Measurements from ENCODE around the gene BET1L.
A peak's percentile ranks its signal among the peaks of the same experiment; 100 is the strongest.

The BET1L gene

DNA sequence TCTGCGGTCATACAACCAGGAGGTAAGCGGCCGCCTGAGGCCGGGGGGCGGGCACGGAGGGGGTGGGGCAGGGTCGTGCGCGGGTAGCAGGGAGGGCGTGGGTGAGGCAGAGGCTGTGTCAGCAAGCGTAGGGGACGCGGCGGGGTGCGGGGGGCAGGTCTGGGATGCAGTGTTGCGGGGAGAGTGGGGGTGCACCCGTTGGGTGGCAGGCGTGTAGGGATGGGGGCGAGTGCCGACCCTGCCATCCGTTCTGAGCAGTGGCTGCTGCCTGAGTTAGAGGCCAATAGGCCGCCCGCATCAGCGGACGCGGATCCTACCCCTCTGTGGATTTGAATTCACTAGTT lies 1.7 kb upstream of the BET1L start:
- TF ChIP-seq RARB (CRISPR knock-in tag; IDR thresholded peaks at IDR 0.05) (no peak), BACH2 (CRISPR knock-in tag; IDR thresholded peaks at IDR 0.05; ENCODE audit: borderline replicate concordance) (no peak), ESRRG (CRISPR knock-in tag; IDR thresholded peaks at IDR 0.05) (no peak), ZC3H10 (CRISPR knock-in tag; IDR thresholded peaks at IDR 0.05) (no peak), TCF4 (CRISPR knock-in tag; IDR thresholded peaks at IDR 0.05; ENCODE audit: borderline replicate concordance) (no peak)
- peak; percentile 1 for ATAC-seq

- TF ChIP-seq ZC3H10 (CRISPR knock-in tag; IDR thresholded peaks at IDR 0.05) (0 out of 2 replicates have a peak, but pooled peaks have one; percentile 18), ARNTL (CRISPR knock-in tag; IDR thresholded peaks at IDR 0.05; ENCODE audit: borderline replicate concordance, low read depth) (no peak)
- TF ChIP-seq, protein P1, sequence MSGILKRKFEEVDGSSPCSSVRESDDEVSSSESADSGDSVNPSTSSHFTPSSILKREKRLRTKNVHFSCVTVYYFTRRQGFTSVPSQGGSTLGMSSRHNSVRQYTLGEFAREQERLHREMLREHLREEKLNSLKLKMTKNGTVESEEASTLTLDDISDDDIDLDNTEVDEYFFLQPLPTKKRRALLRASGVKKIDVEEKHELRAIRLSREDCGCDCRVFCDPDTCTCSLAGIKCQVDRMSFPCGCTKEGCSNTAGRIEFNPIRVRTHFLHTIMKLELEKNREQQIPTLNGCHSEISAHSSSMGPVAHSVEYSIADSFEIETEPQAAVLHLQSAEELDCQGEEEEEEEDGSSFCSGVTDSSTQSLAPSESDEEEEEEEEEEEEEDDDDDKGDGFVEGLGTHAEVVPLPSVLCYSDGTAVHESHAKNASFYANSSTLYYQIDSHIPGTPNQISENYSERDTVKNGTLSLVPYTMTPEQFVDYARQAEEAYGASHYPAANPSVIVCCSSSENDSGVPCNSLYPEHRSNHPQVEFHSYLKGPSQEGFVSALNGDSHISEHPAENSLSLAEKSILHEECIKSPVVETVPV (CRISPR knock-in tag; IDR thresholded peaks at IDR 0.05) = no peak
- peak; percentile 83 for ATAC-seq
Measured at GRCh38 chr11:208181-208916, 1.1 kb upstream of the BET1L start.

DNA sequence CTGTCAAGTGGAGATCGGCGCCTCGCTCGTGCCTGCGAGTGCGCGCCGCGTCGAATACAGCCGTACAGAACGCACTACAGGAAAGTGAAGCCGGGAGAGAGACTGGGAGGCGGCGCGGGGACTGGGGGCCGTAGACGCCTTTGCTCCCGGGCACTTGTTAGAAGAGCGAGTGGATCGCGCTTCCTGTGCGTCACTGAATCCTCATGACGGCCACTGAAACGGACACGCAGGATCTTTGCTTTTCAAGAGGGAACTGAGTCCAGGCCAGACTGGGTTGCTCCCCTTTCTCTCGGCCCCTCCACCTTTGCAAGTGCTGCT lies 623 bp upstream of the BET1L start:
- ATAC-seq = peak; percentile 24
- TF ChIP-seq POU6F1 (CRISPR knock-in tag; IDR thresholded peaks at IDR 0.05; ENCODE audit: borderline replicate concordance, low read depth) = no peak
- no peak for TF ChIP-seq BACH2 (CRISPR knock-in tag; IDR thresholded peaks at IDR 0.05; ENCODE audit: borderline replicate concordance)
- TF ChIP-seq ESRRG (CRISPR knock-in tag; IDR thresholded peaks at IDR 0.05) = no peak
- no peak for TF ChIP-seq ZFP30 (CRISPR knock-in tag; IDR thresholded peaks at IDR 0.05)
- no peak for TF ChIP-seq TSHZ2 (CRISPR knock-in tag; IDR thresholded peaks at IDR 0.05)
- no peak for TF ChIP-seq ISL1 (CRISPR knock-in tag; IDR thresholded peaks at IDR 0.05)
- TF ChIP-seq CSDC2 (CRISPR knock-in tag; IDR thresholded peaks at IDR 0.05) = no peak
- TF ChIP-seq ZFP3 (CRISPR knock-in tag; IDR thresholded peaks at IDR 0.05) = no peak
- TF ChIP-seq OSR1 (CRISPR knock-in tag; IDR thresholded peaks at IDR 0.05) = no peak
- TF ChIP-seq ZNF565 (CRISPR knock-in tag; conservative IDR thresholded peaks at IDR 0.05; ENCODE audit: low read depth) = no peak
- TF ChIP-seq GLIS3 (CRISPR knock-in tag; IDR thresholded peaks at IDR 0.05) = no peak
- no peak for TF ChIP-seq PPARA (CRISPR knock-in tag; IDR thresholded peaks at IDR 0.05; ENCODE audit: borderline replicate concordance)

DNA sequence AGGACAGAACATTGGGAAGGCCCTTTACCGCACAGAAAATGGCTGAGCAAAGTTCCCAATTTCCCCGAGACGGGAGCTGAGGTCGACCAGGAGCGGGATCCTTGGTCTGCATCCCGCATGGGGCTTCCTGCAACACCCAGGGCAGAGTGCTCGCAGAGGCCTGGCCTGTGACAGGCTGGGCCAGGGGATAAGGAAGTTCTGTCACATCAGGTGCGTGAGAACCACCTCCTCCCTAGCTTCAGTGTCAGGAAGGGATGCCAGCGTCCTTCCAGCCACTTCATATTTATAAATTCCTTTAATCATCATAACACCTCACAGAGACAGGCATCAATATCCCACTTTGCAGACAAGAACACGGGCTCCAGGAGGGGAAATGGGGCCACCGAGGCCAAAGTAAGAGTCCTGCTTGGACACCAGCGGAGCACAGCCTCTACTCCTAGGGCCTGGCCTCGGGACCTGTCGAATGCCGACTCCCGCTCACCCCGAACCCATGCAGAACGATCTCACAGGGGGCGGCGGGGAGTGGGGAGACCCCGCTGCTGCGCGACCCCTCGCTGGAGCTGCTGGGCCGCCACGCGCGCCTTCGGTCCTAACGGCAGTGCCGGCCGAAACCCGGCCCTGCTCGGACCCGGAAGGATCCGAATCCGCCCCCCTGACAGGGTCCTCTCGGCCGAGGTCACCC lies 532 bp downstream of the BET1L start:
- no peak for ATAC-seq
- TF ChIP-seq ZNF8 (CRISPR knock-in tag; IDR thresholded peaks at IDR 0.05) (no peak), PPARA (CRISPR knock-in tag; IDR thresholded peaks at IDR 0.05; ENCODE audit: borderline replicate concordance) (no peak), RARB (CRISPR knock-in tag; IDR thresholded peaks at IDR 0.05) (no peak), TOX (CRISPR knock-in tag; IDR thresholded peaks at IDR 0.05; ENCODE audit: borderline replicate concordance) (no peak), SNAI2 (CRISPR knock-in tag; IDR thresholded peaks at IDR 0.05) (no peak), ESRRG (CRISPR knock-in tag; IDR thresholded peaks at IDR 0.05) (no peak), TCF4 (CRISPR knock-in tag; IDR thresholded peaks at IDR 0.05; ENCODE audit: borderline replicate concordance) (no peak), TSHZ2 (CRISPR knock-in tag; IDR thresholded peaks at IDR 0.05) (no peak), ZNF565 (CRISPR knock-in tag; conservative IDR thresholded peaks at IDR 0.05; ENCODE audit: low read depth) (no peak), OSR1 (CRISPR knock-in tag; IDR thresholded peaks at IDR 0.05) (no peak)

Measured in SK-N-SH treated with all-trans-retinoic acid at 6 μM for 48 hours (cell line).